ENCODE data around the gene ANGPTL7.

Gene ANGPTL7

GRCh38 chr1:11245248-11245647 is 56.1 kb downstream of the ANGPTL7 start:
- no peak overlapping the region for H3K4me3 ChIP-seq (ENCODE audit: low read length)
- DNase-seq (ENCODE audit: low read depth, low spot score), result no peak

Measured in Jurkat, Clone E6-1 (cell line).